GM18508 (cell line): ENCODE results near the gene HGF.

Source experiments
- ATAC-seq: cut with Tn5 transposase; IDR thresholded peaks from one replicate; pipeline ENCODE4 v1.9.1; 2021; ENCODE audit warnings: moderate number of reproducible peaks; ENCODE audit not compliant: insufficient read depth, unreplicated experiment

The HGF gene

GRCh38 chr7:81776948-81777630 is 7.2 kb upstream of the HGF start:
- ATAC-seq, result no peak

GRCh38 chr7:81776161-81776560 is 6.3 kb upstream of the HGF start:
- ATAC-seq, result no peak

- ATAC-seq, result no peak
Observed at GRCh38 chr7:81775560-81775959, 5.7 kb upstream of the HGF start.

GRCh38 chr7:81774551-81774950 is 4.7 kb upstream of the HGF start:
- ATAC-seq, result no peak

- ATAC-seq, result no peak
Observed at GRCh38 chr7:81770728-81771223, 929 bp upstream of the HGF start.

- ATAC-seq, result no peak
Observed at GRCh38 chr7:81768951-81769778, 682 bp downstream of the HGF start.

- no peak for ATAC-seq
Observed at GRCh38 chr7:81767926-81768325, 1.9 kb downstream of the HGF start.

GRCh38 chr7:81761821-81762220 is 8.0 kb downstream of the HGF start:
- ATAC-seq, result no peak

- no peak for ATAC-seq
Observed at GRCh38 chr7:81761031-81761430, 8.8 kb downstream of the HGF start.

GRCh38 chr7:81754918-81755696 is 14.7 kb downstream of the HGF start:
- no peak for ATAC-seq

- no peak for ATAC-seq
Observed at GRCh38 chr7:81753392-81753791, 16.5 kb downstream of the HGF start.

- ATAC-seq, result no peak
Observed at GRCh38 chr7:81752318-81752714, 17.5 kb downstream of the HGF start.

- ATAC-seq, result no peak
Observed at GRCh38 chr7:81751619-81752317, 18.1 kb downstream of the HGF start.

GRCh38 chr7:81745637-81746036 is 24.2 kb downstream of the HGF start:
- no peak for ATAC-seq

- no peak for ATAC-seq
Observed at GRCh38 chr7:81744389-81744788, 25.5 kb downstream of the HGF start.

- no peak for ATAC-seq
Observed at GRCh38 chr7:81743665-81744064, 26.2 kb downstream of the HGF start.

GRCh38 chr7:81743201-81743600 is 26.6 kb downstream of the HGF start:
- no peak for ATAC-seq

- ATAC-seq, result no peak
Observed at GRCh38 chr7:81740403-81740802, 29.4 kb downstream of the HGF start.

- no peak for ATAC-seq
Observed at GRCh38 chr7:81736091-81736490, 33.8 kb downstream of the HGF start.

GRCh38 chr7:81725812-81726127 is 44.1 kb downstream of the HGF start:
- no peak for ATAC-seq
